GM21526 (cell line): ENCODE data around the gene ACSM6.

Source experiments
- ATAC-seq: cut with Tn5 transposase; IDR thresholded peaks from one replicate; pipeline ENCODE4 v1.9.1; 2021; ENCODE audit warnings: moderate library complexity; ENCODE audit not compliant: unreplicated experiment, low FRiP score

The ACSM6 gene

GRCh38 chr10:95265572-95265971 lies 71.5 kb downstream of the ACSM6 start:
- no peak for ATAC-seq

- ATAC-seq, result peak; percentile 63
Measured at GRCh38 chr10:95266674-95267095, 72.6 kb downstream of the ACSM6 start.

DNA sequence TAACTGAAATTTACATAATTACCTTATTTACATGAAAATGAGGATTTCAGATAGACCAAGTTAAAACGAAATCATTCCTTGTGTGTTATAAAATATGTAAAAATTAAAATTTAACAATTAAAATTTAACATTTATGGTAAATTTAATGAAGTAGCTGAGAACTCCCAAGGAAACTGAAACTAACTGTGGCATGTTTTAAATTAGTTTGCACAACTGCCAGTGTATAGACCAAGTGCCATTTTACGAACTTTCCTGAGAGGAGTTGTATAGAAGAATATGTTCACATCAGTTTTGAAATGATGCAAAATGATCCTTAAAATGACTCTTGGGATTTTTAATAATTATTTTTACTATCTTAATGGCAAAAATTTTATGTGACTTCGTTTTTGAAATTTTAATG lies 73.2 kb downstream of the ACSM6 start:
- no peak for ATAC-seq

- no peak for ATAC-seq
Measured at GRCh38 chr10:95268438-95268837, 74.4 kb downstream of the ACSM6 start.

DNA sequence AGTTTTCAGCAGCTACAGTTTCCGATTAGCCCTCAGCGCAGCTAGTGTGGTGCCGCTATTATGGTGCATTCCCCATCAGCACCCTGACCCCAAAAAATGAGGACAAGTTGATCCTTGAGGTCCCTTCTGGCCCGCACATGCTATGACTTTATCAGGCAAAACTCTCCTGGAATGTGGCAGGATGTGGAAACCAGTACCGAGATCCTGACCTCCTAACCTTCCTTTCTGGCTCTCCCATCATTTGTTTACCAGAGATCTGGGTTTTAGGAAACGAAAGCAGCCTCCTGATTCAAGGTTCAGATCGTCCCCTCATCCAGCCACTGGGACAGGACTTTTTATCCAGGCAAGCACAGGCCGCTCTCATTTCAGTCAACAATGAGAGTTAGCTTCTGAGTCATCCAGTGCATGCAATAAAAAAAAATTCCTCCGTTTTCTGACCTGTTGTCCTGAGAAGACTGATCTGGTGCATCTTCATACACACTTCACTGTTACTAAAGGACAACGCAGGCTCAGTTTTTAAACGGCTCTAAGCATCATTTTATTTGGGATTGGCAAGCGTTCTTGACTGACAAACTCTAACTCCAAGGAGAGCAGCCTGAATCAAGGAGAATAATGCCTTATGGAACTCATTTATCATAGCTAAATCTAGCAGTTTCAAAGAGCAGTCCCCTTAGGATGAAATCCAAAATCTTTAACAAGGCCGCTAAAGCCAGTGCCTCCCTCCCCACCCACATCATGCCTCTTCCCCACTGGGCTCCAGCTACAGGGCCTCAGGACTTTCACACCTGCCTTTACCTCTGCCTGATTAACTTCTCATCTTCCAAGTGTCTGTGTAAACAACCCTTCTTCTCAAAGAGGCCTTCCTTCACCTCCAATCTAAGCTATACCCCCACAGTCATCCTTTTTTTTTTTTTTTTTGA lies 79.6 kb downstream of the ACSM6 start:
- ATAC-seq, result no peak

- ATAC-seq, result no peak
Measured at GRCh38 chr10:95275726-95276366, 81.8 kb downstream of the ACSM6 start.

DNA sequence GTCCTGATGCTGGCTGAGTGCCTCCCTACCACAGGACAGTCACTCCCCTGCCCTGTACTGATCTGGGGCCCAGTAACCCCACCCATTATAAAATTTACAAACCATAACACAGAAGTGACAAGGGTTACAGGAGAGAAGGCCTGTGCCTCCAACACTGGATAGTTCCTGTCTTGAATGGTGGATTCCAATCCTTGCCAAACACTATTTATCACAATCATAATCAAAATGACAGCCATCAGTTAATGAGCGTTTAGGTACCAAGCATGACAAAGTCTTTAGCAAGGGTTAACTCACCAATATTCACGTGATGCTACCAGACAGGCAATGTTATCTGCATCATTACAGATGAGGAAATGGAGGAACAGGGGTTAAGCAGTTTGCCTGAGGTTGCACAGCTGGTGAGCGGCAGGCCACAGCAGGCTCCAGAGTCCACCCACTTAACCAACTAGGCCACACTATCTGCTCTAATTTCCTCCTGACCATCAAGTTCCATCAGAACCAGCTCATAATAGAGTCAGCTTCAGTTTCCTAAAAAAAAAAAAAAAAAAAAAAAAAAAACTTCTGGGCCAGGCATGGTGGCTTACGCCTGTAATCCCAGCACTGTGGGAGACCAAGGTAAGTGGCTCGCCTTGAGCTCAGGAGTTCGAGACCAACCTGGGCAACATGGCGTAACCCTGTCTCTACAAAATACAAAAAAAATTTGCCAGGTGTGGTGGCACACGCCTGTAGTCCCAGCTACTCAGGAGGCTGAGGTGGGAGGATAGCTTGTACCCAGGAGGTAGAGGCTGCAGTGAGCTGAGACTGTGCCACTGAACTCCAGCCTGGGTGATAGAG lies 82.5 kb downstream of the ACSM6 start:
- no peak for ATAC-seq

- ATAC-seq, result no peak
Measured at GRCh38 chr10:95277201-95277570, 83.1 kb downstream of the ACSM6 start.

DNA sequence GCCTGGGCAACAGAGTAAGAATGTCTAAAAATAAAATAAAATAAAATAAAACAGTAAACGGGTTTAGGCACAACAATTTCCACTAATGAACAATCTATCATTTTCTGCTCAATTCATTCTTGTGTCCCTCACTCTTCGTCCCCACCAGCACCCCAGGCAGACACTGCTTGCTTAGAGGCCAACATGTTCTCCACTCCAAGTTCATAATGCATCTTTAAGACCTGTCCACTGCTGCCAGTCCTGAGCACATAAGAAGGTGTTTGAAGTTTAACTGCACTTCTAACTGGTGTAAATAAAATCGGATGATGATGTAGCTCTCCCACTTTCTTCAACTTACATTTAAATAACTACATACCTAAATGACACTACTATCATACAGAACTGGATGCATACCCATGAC lies 83.6 kb downstream of the ACSM6 start:
- ATAC-seq, result no peak
